B cell (primary cell): ENCODE measurements around the gene ZC3H15. TPM values are rescaled to one million over a fixed set of nuclear protein-coding genes. Genes with fewer than 3 reads are reported as not detected.

Experiments
- ATAC-seq: fragments of 200-7000 bp; cut with Tn5 transposase; one replicate; pipeline ENCODE4 v1.10.0; 2021; ENCODE audit warnings: low read depth, mild to moderate bottlenecking, moderate number of reproducible peaks, moderate library complexity
- CTCF ChIA-PET: fragments of 350-600 bp; sonication (Branson Sonifier 250); formaldehyde crosslinking; loops from one replicate; lab custom pipeline; 2021; ENCODE audit warnings: antibody characterized with exemption, inconsistent platforms; lab: Charles Lee
- POLR2A ChIA-PET: fragments of 350-600 bp; sonication (Branson Sonifier 250); formaldehyde crosslinking; loops from one replicate; lab custom pipeline; 2021; ENCODE audit warnings: antibody characterized with exemption; lab: Charles Lee
- DNase-seq: peaks from one replicate; pipeline ENCODE4 v3.0.0; 2013
- H2AFZ ChIP-seq: 2 replicates; pipeline ENCODE4 v1.6.1; 2012; ENCODE audit warnings: mild to moderate bottlenecking, low read depth, low read length; ENCODE audit not compliant: insufficient read depth, poor library complexity, severe bottlenecking
- H3K27ac ChIP-seq, 2 donors: 1 replicate in 1 of 2; 2 replicates in 1 of 2; pipeline ENCODE4 v1.5.1; 2012 to 2013; ENCODE audit warnings: low read length in 2 of 2, mild to moderate bottlenecking in 2 of 2, moderate library complexity in 1 of 2
- H3K27me3 ChIP-seq, 4 experiments: fragments of 200-600 bp in 1 of 4; sonication (generic) in 1 of 4; replicated peaks in 1 of 4; 1 replicate in 2 of 4; 2 replicates in 2 of 4; pipeline versions ENCODE4 v1.6.1 to v1.7.0; 2013 to 2016; ENCODE audit warnings: low read length in 3 of 4, mild to moderate bottlenecking in 2 of 4, mixed read lengths in 1 of 4, moderate library complexity in 1 of 4; ENCODE audit not compliant: insufficient read depth in 4 of 4, control insufficient read depth in 3 of 4; ENCODE audit errors: control extremely low read depth in 1 of 4
- H3K36me3 ChIP-seq, 2 experiments: replicated peaks in 1 of 2; 1 replicate in 1 of 2; 2 replicates in 1 of 2; pipeline versions ENCODE4 v1.6.1 to v1.7.1; 2013; ENCODE audit warnings: low read length in 1 of 2; ENCODE audit not compliant: insufficient read depth in 2 of 2, control insufficient read depth in 1 of 2; ENCODE audit errors: control extremely low read depth in 1 of 2, extremely low read depth in 1 of 2
- H3K4me1 ChIP-seq, 2 donors: fragments of 200-600 bp in 1 of 2; sonication (generic) in 1 of 2; 1 replicate in 1 of 2; 2 replicates in 1 of 2; pipeline versions ENCODE4 v1.5.1 to v1.6.1; 2013 to 2017; ENCODE audit warnings: low read length in 2 of 2; ENCODE audit not compliant: control insufficient read depth in 2 of 2, insufficient read depth in 2 of 2
- H3K4me2 ChIP-seq: replicated peaks from 2 replicates; pipeline ENCODE3; 2012; ENCODE audit warnings: mild to moderate bottlenecking, low read depth, low read length; ENCODE audit not compliant: poor library complexity, severe bottlenecking
- H3K4me3 ChIP-seq, 5 experiments: fragments of 200-600 bp in 1 of 5; sonication (generic) in 1 of 5; 1 replicate in 3 of 5; 2 replicates in 2 of 5; pipeline versions ENCODE4 v1.5.1 to v1.7.0; 2011 to 2016; ENCODE audit warnings: low read length in 4 of 5, mild to moderate bottlenecking in 4 of 5, low read depth in 2 of 5, control low read depth in 1 of 5, moderate library complexity in 1 of 5; ENCODE audit not compliant: insufficient read depth in 1 of 5; ENCODE audit errors: control extremely low read depth in 1 of 5, extremely low read depth in 1 of 5
- H3K79me2 ChIP-seq: fragments of 200-600 bp; sonication (generic); one replicate; pipeline ENCODE4 v1.6.0; 2016; ENCODE audit warnings: low read length; ENCODE audit not compliant: control insufficient read depth, insufficient read depth
- H3K9ac ChIP-seq: fragments of 200-600 bp; sonication (generic); 2 replicates; pipeline ENCODE4 v1.6.1; 2017; ENCODE audit warnings: mild to moderate bottlenecking, low read length, moderate library complexity
- H3K9me3 ChIP-seq, 3 donors: one replicate each; pipeline versions ENCODE4 v1.6.1 to v1.7.1; 2013; ENCODE audit warnings: low read length in 2 of 3; ENCODE audit not compliant: control insufficient read depth in 2 of 3, insufficient read depth in 1 of 3; ENCODE audit errors: control extremely low read depth in 1 of 3
- H4K20me1 ChIP-seq: 2 replicates; pipeline ENCODE4 v1.6.0; 2012; ENCODE audit warnings: mild to moderate bottlenecking, low read length; ENCODE audit not compliant: insufficient read depth, control insufficient read depth, poor library complexity, severe bottlenecking
- H3K27ac Mint-ChIP-seq: one replicate; pipeline ENCODE4 v1.8.0; 2021; ENCODE audit warnings: mixed read lengths
- H3K27me3 Mint-ChIP-seq: one replicate; pipeline ENCODE4 v1.8.0; 2021; ENCODE audit warnings: mixed read lengths
- H3K4me1 Mint-ChIP-seq: one replicate; pipeline ENCODE4 v1.8.0; 2021; ENCODE audit warnings: mixed read lengths
- H3K4me3 Mint-ChIP-seq: one replicate; pipeline ENCODE4 v1.8.0; 2021; ENCODE audit warnings: mixed read lengths
- H3K9me3 Mint-ChIP-seq: one replicate; pipeline ENCODE4 v1.8.0; 2022; ENCODE audit warnings: mixed read lengths; ENCODE audit not compliant: insufficient read depth
- EZH2 ChIP-seq: IDR thresholded peaks from 2 replicates; pipeline ENCODE4 v1.6.1; 2012; ENCODE audit warnings: borderline replicate concordance, low read depth, mild to moderate bottlenecking, moderate library complexity, low read length; ENCODE audit not compliant: insufficient read depth, poor library complexity, severe bottlenecking
- WGBS: methylation state at CpG from one replicate; pipeline ENCODE4 v1.1.5; 2013; ENCODE audit warnings: missing lambda C conversion rate; ENCODE audit not compliant: insufficient coverage; 5-methylcytosine and 5-hydroxymethylcytosine counted together
- intact Hi-C: fragments of 100-400 bp; cut with micrococcal nuclease; formaldehyde crosslinking; loops from one replicate; pipeline ENCODE4 v1.10.0; 2022
- polyA plus RNA-seq: library from polyadenylated mRNA; depleted of rRNA; stranded (reverse); fragments of >200 nt; gene quantifications from 2 replicates; pipeline ENCODE4 v1.2.3, GENCODE V29; 2012
- total RNA-seq, 2 donors: library from RNA; stranded (reverse); fragments of 120-200 nt in 1 of 2; gene quantifications; 1 replicate in 1 of 2; 2 replicates in 1 of 2; pipeline versions ENCODE4 v1.2.3 to v1.2.4, GENCODE V29; 2013 to 2022
- TF ChIP-seq, protein P1 (sequence below): fragments of 200-600 bp; IDR thresholded peaks from one replicate; pipeline ENCODE4 v1.8.0; 2022; ENCODE audit warnings: antibody characterized with exemption, mild to moderate bottlenecking

The ZC3H15 gene
- total and polyA plus RNA-seq, 2 donors (not counting 1 experiment from before 2014, with no cell fraction given), result 29.6 to 61.4 TPM

DNA sequence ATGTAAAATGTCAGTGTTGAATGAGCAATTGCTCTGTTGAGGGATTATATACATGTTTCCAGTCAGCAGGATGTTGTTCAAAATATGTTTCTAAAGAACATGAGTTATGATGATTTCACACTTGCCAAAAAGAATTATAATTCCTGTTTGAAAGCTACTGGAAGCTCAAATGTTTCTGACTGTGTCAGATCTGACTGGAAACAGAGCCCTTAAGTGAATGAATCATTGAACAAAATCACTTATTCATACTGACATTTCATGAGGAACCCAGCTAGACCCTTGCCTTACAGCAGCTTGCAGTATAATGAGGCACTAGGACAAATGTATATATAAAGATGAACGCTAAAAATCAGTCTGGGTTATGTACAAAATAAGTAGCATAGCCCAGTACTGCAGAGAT, 68.4 kb downstream of the ZC3H15 start:
- no peak for ATAC-seq
- Histone ChIP-seq H3K4me3 (no peak overlapping the region), H3K9ac (no peak overlapping the region), H3K27ac (no peak overlapping the region), H3K36me3 (no peaks in the 10 kb centered on the region), H2AFZ (no peak overlapping the region), H3K79me2 (no peaks in the 10 kb centered on the region), H4K20me1 (no peaks in the 10 kb centered on the region), H3K27me3 (no peaks in the 10 kb centered on the region), H3K4me2 (no peak overlapping the region), H3K9me3 (no peaks in the 10 kb centered on the region), H3K4me1 (no peaks in the 10 kb centered on the region)
- H3K4me3 Mint-ChIP-seq, result no peak overlapping the region
- intact Hi-C loops, result no loop called here
- ChIA-PET POLR2A (no interaction called here), CTCF (no interaction called here)
- H3K9me3 Mint-ChIP-seq, result no peaks in the 10 kb centered on the region
- 83% methylated on average over 1 of the region's 1 CpG for WGBS
- H3K27me3 Mint-ChIP-seq, result peaks cover 12% of the 10 kb centered on the region
- no peaks in the 10 kb centered on the region for H3K4me1 Mint-ChIP-seq
- DNase-seq, result no peak
- TF ChIP-seq EZH2, result no peak
- TF ChIP-seq, protein P1, sequence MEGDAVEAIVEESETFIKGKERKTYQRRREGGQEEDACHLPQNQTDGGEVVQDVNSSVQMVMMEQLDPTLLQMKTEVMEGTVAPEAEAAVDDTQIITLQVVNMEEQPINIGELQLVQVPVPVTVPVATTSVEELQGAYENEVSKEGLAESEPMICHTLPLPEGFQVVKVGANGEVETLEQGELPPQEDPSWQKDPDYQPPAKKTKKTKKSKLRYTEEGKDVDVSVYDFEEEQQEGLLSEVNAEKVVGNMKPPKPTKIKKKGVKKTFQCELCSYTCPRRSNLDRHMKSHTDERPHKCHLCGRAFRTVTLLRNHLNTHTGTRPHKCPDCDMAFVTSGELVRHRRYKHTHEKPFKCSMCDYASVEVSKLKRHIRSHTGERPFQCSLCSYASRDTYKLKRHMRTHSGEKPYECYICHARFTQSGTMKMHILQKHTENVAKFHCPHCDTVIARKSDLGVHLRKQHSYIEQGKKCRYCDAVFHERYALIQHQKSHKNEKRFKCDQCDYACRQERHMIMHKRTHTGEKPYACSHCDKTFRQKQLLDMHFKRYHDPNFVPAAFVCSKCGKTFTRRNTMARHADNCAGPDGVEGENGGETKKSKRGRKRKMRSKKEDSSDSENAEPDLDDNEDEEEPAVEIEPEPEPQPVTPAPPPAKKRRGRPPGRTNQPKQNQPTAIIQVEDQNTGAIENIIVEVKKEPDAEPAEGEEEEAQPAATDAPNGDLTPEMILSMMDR, result no peak
- H3K27ac Mint-ChIP-seq, result no peak overlapping the region

DNA sequence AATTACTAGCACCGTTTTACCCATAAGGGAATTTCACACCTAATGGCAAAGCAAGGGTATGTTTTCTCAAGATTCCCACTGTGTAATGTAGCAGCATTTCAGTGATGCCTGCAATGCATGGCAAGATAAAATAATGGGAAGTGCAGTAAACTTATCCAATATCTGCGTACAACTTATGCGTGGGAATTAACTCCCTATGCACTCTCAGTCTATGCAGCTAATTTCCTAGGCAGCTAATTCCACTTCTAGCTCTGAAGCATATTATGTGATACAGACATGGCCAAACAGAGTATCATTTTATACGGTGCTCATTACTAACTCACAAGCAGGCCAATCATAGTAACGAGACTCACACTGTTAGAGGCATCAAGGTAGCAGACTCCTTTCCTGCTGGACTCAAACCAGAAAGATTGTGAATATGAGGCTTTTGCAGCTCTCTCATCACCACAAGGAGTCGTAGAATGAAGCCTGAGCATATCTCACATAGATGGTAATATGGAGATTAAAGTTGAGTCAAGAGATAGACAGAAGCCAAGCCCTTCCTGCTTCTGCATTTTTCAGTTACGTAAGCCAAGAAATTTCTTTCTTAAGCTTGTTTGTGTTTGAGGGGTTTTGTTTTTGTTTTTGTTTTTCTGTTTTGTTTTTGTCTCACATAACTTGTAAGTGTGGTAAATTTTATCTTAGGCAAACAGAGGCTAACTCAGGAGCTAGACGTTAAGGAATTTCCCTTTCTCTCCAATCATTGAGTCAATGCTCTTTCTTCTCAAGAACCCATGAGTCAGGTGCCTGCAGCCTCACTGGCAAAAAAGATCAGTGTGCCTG, 69.0 kb downstream of the ZC3H15 start:
- Mint-ChIP-seq H3K27ac (no peak overlapping the region), H3K4me3 (no peak overlapping the region), H3K27me3 (peaks cover 12% of the 10 kb centered on the region), H3K4me1 (no peaks in the 10 kb centered on the region), H3K9me3 (no peaks in the 10 kb centered on the region)
- no peaks in the 10 kb centered on the region for H3K4me1 ChIP-seq
- TF ChIP-seq, protein P1, result no peak
- TF ChIP-seq EZH2, result no peak
- ATAC-seq, result no peak
- no peak for DNase-seq
- ChIA-PET CTCF (no interaction called here), POLR2A (no interaction called here)
- no peaks in the 10 kb centered on the region for H3K9me3 ChIP-seq
- intact Hi-C loops, result no loop called here
- no peak overlapping the region for H3K4me2 ChIP-seq
- WGBS, result 96% methylated on average over 4 of the region's 8 CpGs
- no peaks in the 10 kb centered on the region for H3K79me2 ChIP-seq
- H4K20me1 ChIP-seq, result no peaks in the 10 kb centered on the region
- H3K9ac ChIP-seq, result no peak overlapping the region
- H3K27me3 ChIP-seq, result no peaks in the 10 kb centered on the region
- no peak overlapping the region for H2AFZ ChIP-seq
- H3K27ac ChIP-seq, result no peak overlapping the region
- no peak overlapping the region for H3K4me3 ChIP-seq
- no peaks in the 10 kb centered on the region for H3K36me3 ChIP-seq
